ENCODE data around the gene SNX32. TPM values are rescaled to one million over a fixed set of nuclear protein-coding genes. Genes with fewer than 3 reads are reported as not detected.
A peak's percentile ranks its signal among the peaks of the same experiment; 100 is the strongest.

SNX32 gene
- total RNA-seq, 3 donors from 2014 or later (not counting 1 experiment from before 2014, with no cell fraction given), result 0.31 to 2.0 (median 0.54) TPM

GRCh38 chr11:65855927-65856363 is 22.2 kb downstream of the SNX32 start:
- Mint-ChIP-seq H3K36me3 (peaks cover 7% of the 10 kb centered on the region), H3K27ac (peak overlapping the region; percentile 94 to 98), H3K27me3 (ENCODE audit: low read depth in 2 of 2) (no peaks in the 10 kb centered on the region), H3K4me3 (peak overlapping the region; percentile 92), H3K4me1 (peaks cover 57 to 67% of the 10 kb centered on the region in 2 donors), H3K9me3 (no peaks in the 10 kb centered on the region)
- Histone ChIP-seq H3K4me3 (ENCODE audit: low read length) (no peak overlapping the region), H3K4me1 (ENCODE audit: control insufficient read depth, insufficient read depth, low read length) (peaks cover 48% of the 10 kb centered on the region), H3K9me3 (ENCODE audit: control insufficient read depth, insufficient read depth, low read length) (peaks cover 4% of the 10 kb centered on the region), H3K27ac (ENCODE audit: low read length) (no peak overlapping the region), H3K36me3 (ENCODE audit: control insufficient read depth, insufficient read depth, low read length) (peaks cover 52% of the 10 kb centered on the region), H3K27me3 (ENCODE audit: control insufficient read depth, insufficient read depth, low read length) (no peaks in the 10 kb centered on the region)
- TF ChIP-seq CTCF (IDR thresholded peaks at IDR 0.05), result no peak
- WGBS (ENCODE audit: insufficient coverage), result 80% methylated on average over 15 of the region's 15 CpGs
- ATAC-seq (no peak), DNase-seq (no peak)
- intact Hi-C loops (cut with micrococcal nuclease), result loop anchor here (5.0 kb wide), 1 partner anchor 61 kb away; the partner anchor contains the start of genes C11orf68 and DRAP1

- H3K9me3 Mint-ChIP-seq, result no peaks in the 10 kb centered on the region
- H3K4me3 Mint-ChIP-seq, result peak overlapping the region; percentile 92
- DNase-seq, result peak; percentile 80 to 89
- Histone ChIP-seq H3K4me1 (ENCODE audit: control insufficient read depth, insufficient read depth, low read length) (peaks cover 58% of the 10 kb centered on the region), H3K27ac (ENCODE audit: low read length) (peak overlapping the region; percentile 55), H3K9me3 (ENCODE audit: control insufficient read depth, insufficient read depth, low read length) (no peaks in the 10 kb centered on the region), H3K4me3 (ENCODE audit: low read length) (peak overlapping the region; percentile 77), H3K36me3 (ENCODE audit: control insufficient read depth, insufficient read depth, low read length) (peaks cover 42% of the 10 kb centered on the region), H3K27me3 (ENCODE audit: control insufficient read depth, insufficient read depth, low read length) (no peaks in the 10 kb centered on the region)
- 1% methylated on average over 57 of the region's 57 CpGs for WGBS (ENCODE audit: insufficient coverage)
- intact Hi-C loops (cut with micrococcal nuclease), result loop anchor here (5.0 kb wide), 1 partner anchor 60 kb away; the partner anchor contains the start of genes C11orf68 and DRAP1
- H3K27ac Mint-ChIP-seq, result peak overlapping the region; percentile 94 to 98
- peak; percentile 9 to 36 (median 24) for ATAC-seq
- TF ChIP-seq CTCF (IDR thresholded peaks at IDR 0.05), result no peak
- no peaks in the 10 kb centered on the region for H3K27me3 Mint-ChIP-seq (ENCODE audit: low read depth in 2 of 2)
- peaks cover 7% of the 10 kb centered on the region for H3K36me3 Mint-ChIP-seq
- H3K4me1 Mint-ChIP-seq, result peaks cover 57 to 69% of the 10 kb centered on the region in 2 donors
Observed at GRCh38 chr11:65856689-65857499, 23.1 kb downstream of the SNX32 start.

GRCh38 chr11:65857500-65857852 is 23.7 kb downstream of the SNX32 start:
- peaks cover 7% of the 10 kb centered on the region for H3K36me3 Mint-ChIP-seq
- no peaks in the 10 kb centered on the region for H3K9me3 ChIP-seq (ENCODE audit: control insufficient read depth, insufficient read depth, low read length)
- H3K27ac Mint-ChIP-seq, result peak overlapping the region; percentile 94 to 98
- H3K27ac ChIP-seq (ENCODE audit: low read length), result peak overlapping the region; percentile 35
- under 1% methylated on average over 49 of the region's 49 CpGs for WGBS (ENCODE audit: insufficient coverage)
- DNase-seq (peak; percentile 75 to 77), ATAC-seq (peak; percentile 5 to 23 (median 15))
- no peak for TF ChIP-seq CTCF (IDR thresholded peaks at IDR 0.05)
- H3K27me3 Mint-ChIP-seq (ENCODE audit: low read depth in 2 of 2), result no peaks in the 10 kb centered on the region
- intact Hi-C loops (cut with micrococcal nuclease), result loop anchor here (5.0 kb wide), 1 partner anchor 60 kb away; the partner anchor contains the start of genes C11orf68 and DRAP1
- peak overlapping the region; percentile 92 for H3K4me3 Mint-ChIP-seq
- H3K4me3 ChIP-seq (ENCODE audit: low read length), result peak overlapping the region; percentile 77
- H3K4me1 Mint-ChIP-seq, result peaks cover 58 to 66% of the 10 kb centered on the region in 2 donors
- H3K4me1 ChIP-seq (ENCODE audit: control insufficient read depth, insufficient read depth, low read length), result peaks cover 61% of the 10 kb centered on the region
- no peaks in the 10 kb centered on the region for H3K9me3 Mint-ChIP-seq
- H3K27me3 ChIP-seq (ENCODE audit: control insufficient read depth, insufficient read depth, low read length), result no peaks in the 10 kb centered on the region
- H3K36me3 ChIP-seq (ENCODE audit: control insufficient read depth, insufficient read depth, low read length), result peaks cover 42% of the 10 kb centered on the region

Measured in natural killer cell (primary cell).